Left hindlimb (tissue), 1 donor: ENCODE measurements around the gene FLCN.
A peak's percentile ranks its signal among the peaks of the same experiment; 100 is the strongest.
"Not testable (repeated sequence)": the region's sequence is repeated elsewhere in the genome, so short reads cannot be mapped to it uniquely, and the experiment has no call there.

Source experiments
- DNase-seq: peaks from one replicate; pipeline ENCODE4 v3.0.0-alpha.2; 2018

Gene FLCN

GRCh38 chr17:17237026-17237799 is at the start of gene FLCN:
FLCN (minus strand) TSS chr17:17237168; CDS start chr17:17228137, 9,031 bp downstream.
- DNase-seq = peak; percentile 89

GRCh38 chr17:17285951-17286350 is 49.0 kb upstream of the FLCN start:
- no peak for DNase-seq

- peak; percentile 98 for DNase-seq
Measured at GRCh38 chr17:17280613-17281549, 43.9 kb upstream of the FLCN start, which contains the start of gene COPS3. COPS3 (minus strand) TSS chr17:17281246; CDS start chr17:17281186, 60 bp downstream.

- no peak for DNase-seq
Measured at GRCh38 chr17:17279316-17279715, 42.3 kb upstream of the FLCN start.

- not testable (repeated sequence) for DNase-seq
Measured at GRCh38 chr17:17277431-17277830, 40.5 kb upstream of the FLCN start.

- DNase-seq = no peak
Measured at GRCh38 chr17:17275971-17276370, 39.0 kb upstream of the FLCN start.

GRCh38 chr17:17269926-17270773 is 33.2 kb upstream of the FLCN start:
- no peak for DNase-seq

GRCh38 chr17:17264430-17264829 is 27.5 kb upstream of the FLCN start:
- DNase-seq = no peak

- DNase-seq = no peak
Measured at GRCh38 chr17:17258998-17259397, 22.0 kb upstream of the FLCN start.

- no peak for DNase-seq
Measured at GRCh38 chr17:17258011-17258410, 21.0 kb upstream of the FLCN start.

- DNase-seq = no peak
Measured at GRCh38 chr17:17256316-17256715, 19.3 kb upstream of the FLCN start.

- DNase-seq = not testable (repeated sequence)
Measured at GRCh38 chr17:17255689-17256088, 18.7 kb upstream of the FLCN start.

GRCh38 chr17:17254036-17254435 is 17.1 kb upstream of the FLCN start:
- DNase-seq = no peak

- no peak for DNase-seq
Measured at GRCh38 chr17:17253406-17253805, 16.4 kb upstream of the FLCN start.

- no peak for DNase-seq
Measured at GRCh38 chr17:17252149-17252661, 15.2 kb upstream of the FLCN start.

- DNase-seq = no peak
Measured at GRCh38 chr17:17246879-17247278, 9.9 kb upstream of the FLCN start.

- DNase-seq = no peak
Measured at GRCh38 chr17:17243163-17243562, 6.2 kb upstream of the FLCN start.

- DNase-seq = no peak
Measured at GRCh38 chr17:17242246-17242645, 5.3 kb upstream of the FLCN start.

- no peak for DNase-seq
Measured at GRCh38 chr17:17241656-17242055, 4.7 kb upstream of the FLCN start.

- no peak for DNase-seq
Measured at GRCh38 chr17:17239832-17240231, 2.9 kb upstream of the FLCN start.

GRCh38 chr17:17236295-17237025 is 508 bp downstream of the FLCN start:
- DNase-seq = peak; percentile 42
